Right lobe of liver (tissue), 6 donors: Measurements from ENCODE around the gene ZAR1. TPM values are rescaled to one million over a fixed set of nuclear protein-coding genes. Genes with fewer than 3 reads are reported as not detected.

Experiments
- ATAC-seq, 4 donors: fragments of 200-7000 bp; cut with Tn5 transposase; one replicate each; pipeline ENCODE4 v1.9.1; 2020; ENCODE audit warnings: mild to moderate bottlenecking in 4 of 4, moderate library complexity in 4 of 4
- DNase-seq, 3 donors: peaks; one replicate each; pipeline ENCODE4 v3.0.0-alpha.2; 2020
- H3K27ac ChIP-seq, 3 donors: fragments of 200-600 bp; one replicate each; pipeline ENCODE4 v1.8.0; 2022
- H3K27me3 ChIP-seq, 2 donors: fragments of 200-600 bp; one replicate each; pipeline ENCODE4 v1.8.0; 2022
- H3K36me3 ChIP-seq, 4 donors: fragments of 200-600 bp; sonication (generic) in 1 of 4; one replicate each; pipeline versions ENCODE4 v1.5.1 to v1.8.0; 2017 to 2022; ENCODE audit warnings: control low read depth in 1 of 4
- H3K4me1 ChIP-seq, 4 donors: fragments of 200-600 bp; sonication (generic) in 1 of 4; one replicate each; pipeline versions ENCODE4 v1.5.1 to v1.8.0; 2017 to 2022; ENCODE audit warnings: control low read depth in 1 of 4
- H3K4me3 ChIP-seq, 3 donors: fragments of 200-600 bp; one replicate each; pipeline ENCODE4 v1.8.0; 2022
- H3K9me3 ChIP-seq, 4 donors: fragments of 200-600 bp; sonication (generic) in 1 of 4; one replicate each; pipeline versions ENCODE4 v1.5.1 to v1.8.0; 2017 to 2022; ENCODE audit warnings: control low read depth in 1 of 4
- CTCF ChIP-seq, 4 donors: fragments of 200-600 bp in 3 of 4; fragments of 450-650 bp in 1 of 4; IDR thresholded peaks; one replicate each; pipeline versions ENCODE4 v1.5.1 to v1.8.0; 2016 to 2022; ENCODE audit warnings: antibody characterized with exemption in 4 of 4, mild to moderate bottlenecking in 2 of 4
- POLR2A ChIP-seq: fragments of 450-650 bp; IDR thresholded peaks from one replicate; pipeline ENCODE4 v1.6.1; 2017; ENCODE audit warnings: antibody characterized with exemption, mild to moderate bottlenecking
- WGBS: methylation state at CpG from one replicate; pipeline ENCODE4 v1.1.6; 2018; ENCODE audit warnings: low coverage, low lambda C conversion rate; ENCODE audit not compliant: insufficient coverage; ENCODE audit errors: missing lambda C conversion rate; 5-methylcytosine and 5-hydroxymethylcytosine counted together
- intact Hi-C, 2 donors: fragments of 100-400 bp; cut with DNase I; formaldehyde crosslinking; loops; one replicate each; pipeline versions ENCODE4 v1.11.2 to v1.14.1; 2022
- total RNA-seq, 6 experiments: library from RNA; depleted of rRNA in 2 of 6; stranded (reverse); fragments of >200 nt in 2 of 6; fragmentation: NEBNext Ultra II Directional in 3 of 6; extraction: Animal tissue kit (Norgen Biotek cat#: 25700) in 3 of 6; gene quantifications; one replicate each; pipeline versions ENCODE4 v1.1.0 to v1.2.4, GENCODE V29; 2016 to 2023
- donor health status: DM: no; HTN: yes; CAD: no.
- donor health status: DM: no; HTN: no; CAD: no.
- donor health status: DM: no; HTN: no; CAD: no.
- donor health status: DM: no; HTN: yes; CAD: no.
- donor health status: DM: no; HTN: yes; CAD: no.

The ZAR1 gene
- total RNA-seq, 6 experiments from 2014 or later, result not detected

GRCh38 chr4:48467442-48467841 is 22.6 kb upstream of the ZAR1 start:
- 66% methylated on average over 2 of the region's 2 CpGs for WGBS
- DNase-seq (no peak), ATAC-seq (no peak)
- Histone ChIP-seq H3K4me3 (no peak overlapping the region), H3K9me3 (no peaks in the 10 kb centered on the region), H3K27me3 (no peaks in the 10 kb centered on the region), H3K36me3 (no peaks in the 10 kb centered on the region), H3K4me1 (no peaks in the 10 kb centered on the region), H3K27ac (no peak overlapping the region)
- no peak for TF ChIP-seq POLR2A
- TF ChIP-seq CTCF (IDR thresholded peaks at IDR 0.05), result no peak
- intact Hi-C loops, result no loop called here

GRCh38 chr4:48467891-48468290 is 22.2 kb upstream of the ZAR1 start:
- intact Hi-C loops, result no loop called here
- no peak overlapping the region for H3K4me3 ChIP-seq
- no peak overlapping the region for H3K27ac ChIP-seq
- no peak for ATAC-seq
- WGBS, result 74% methylated on average over 5 of the region's 5 CpGs
- no peaks in the 10 kb centered on the region for H3K9me3 ChIP-seq
- H3K4me1 ChIP-seq, result no peaks in the 10 kb centered on the region
- no peak for DNase-seq
- TF ChIP-seq POLR2A, result no peak
- TF ChIP-seq CTCF (IDR thresholded peaks at IDR 0.05), result no peak
- no peaks in the 10 kb centered on the region for H3K27me3 ChIP-seq
- H3K36me3 ChIP-seq, result no peaks in the 10 kb centered on the region

GRCh38 chr4:48470137-48470536 is 19.9 kb upstream of the ZAR1 start:
- H3K27me3 ChIP-seq, result no peaks in the 10 kb centered on the region
- no peak overlapping the region for H3K27ac ChIP-seq
- 72% methylated on average over 1 of the region's 1 CpG for WGBS
- DNase-seq, result no peak
- no peak for TF ChIP-seq CTCF (IDR thresholded peaks at IDR 0.05)
- no peak for TF ChIP-seq POLR2A
- no peak for ATAC-seq
- no peaks in the 10 kb centered on the region for H3K36me3 ChIP-seq
- H3K9me3 ChIP-seq, result no peaks in the 10 kb centered on the region
- intact Hi-C loops, result no loop called here
- H3K4me3 ChIP-seq, result no peak overlapping the region
- H3K4me1 ChIP-seq, result no peaks in the 10 kb centered on the region

GRCh38 chr4:48470570-48470969 is 19.5 kb upstream of the ZAR1 start:
- no peak for DNase-seq
- intact Hi-C loops, result no loop called here
- Histone ChIP-seq H3K4me3 (no peak overlapping the region), H3K9me3 (no peaks in the 10 kb centered on the region), H3K4me1 (no peaks in the 10 kb centered on the region), H3K27me3 (no peaks in the 10 kb centered on the region), H3K27ac (no peak overlapping the region), H3K36me3 (no peaks in the 10 kb centered on the region)
- ATAC-seq, result no peak
- TF ChIP-seq POLR2A, result no peak
- no peak for TF ChIP-seq CTCF (IDR thresholded peaks at IDR 0.05)
- WGBS, result 39% methylated on average over 2 of the region's 2 CpGs

GRCh38 chr4:48472794-48473193 is 17.3 kb upstream of the ZAR1 start:
- no peak for ATAC-seq
- Histone ChIP-seq H3K27me3 (no peaks in the 10 kb centered on the region), H3K4me1 (no peaks in the 10 kb centered on the region), H3K4me3 (no peak overlapping the region), H3K36me3 (no peaks in the 10 kb centered on the region), H3K9me3 (no peaks in the 10 kb centered on the region), H3K27ac (no peak overlapping the region)
- no peak for TF ChIP-seq POLR2A
- no peak for TF ChIP-seq CTCF (IDR thresholded peaks at IDR 0.05)
- no peak for DNase-seq
- WGBS, result 76% methylated on average over 1 of the region's 1 CpG
- intact Hi-C loops, result no loop called here
